T-helper 17 cell (primary cell): ENCODE results near the gene TAS2R3. TPM values are rescaled to one million over a fixed set of nuclear protein-coding genes. Genes with fewer than 3 reads are reported as not detected.
A peak's percentile ranks its signal among the peaks of the same experiment; 100 is the strongest.

Experiments
- ATAC-seq: fragments of 150-1000 bp; cut with Tn5 transposase; 2 replicates; pipeline ENCODE4 v1.10.0; 2021; ENCODE audit warnings: mild to moderate bottlenecking, moderate library complexity
- DNase-seq, 3 donors: peaks; one replicate each; pipeline versions ENCODE4 v3.0.0 to v3.0.0-alpha.2; 2020 to 2021
- H3K9me3 ChIP-seq: one replicate; pipeline ENCODE4 v1.7.0; 2013; ENCODE audit warnings: low read length, mild to moderate bottlenecking; ENCODE audit not compliant: control insufficient read depth, poor library complexity, severe bottlenecking
- H3K27ac Mint-ChIP-seq: one replicate; pipeline ENCODE4 v1.8.0; 2022; ENCODE audit warnings: mild to moderate bottlenecking, moderate library complexity, mixed read lengths
- H3K27me3 Mint-ChIP-seq: one replicate; pipeline ENCODE4 v1.8.0; 2022; ENCODE audit warnings: mixed read lengths
- H3K36me3 Mint-ChIP-seq: one replicate; pipeline ENCODE4 v1.8.0; 2022; ENCODE audit warnings: low read depth, mixed read lengths
- H3K4me1 Mint-ChIP-seq: one replicate; pipeline ENCODE4 v1.8.0; 2022; ENCODE audit warnings: mild to moderate bottlenecking, mixed read lengths
- H3K4me3 Mint-ChIP-seq: one replicate; pipeline ENCODE4 v1.8.0; 2022; ENCODE audit warnings: mild to moderate bottlenecking, moderate library complexity, mixed read lengths
- total RNA-seq, 4 donors: library from RNA in 2 of 4; stranded (reverse) in 2 of 4; gene quantifications; one replicate each; pipeline ENCODE4 v1.2.3 and lab custom pipeline; 2022 to 2026

The TAS2R3 gene
- total RNA-seq (under 1 TPM; 0.42 to 0.87 TPM), total RNA-seq (lab: John Stamatoyannopoulos, UW) (0 to 1.0 reads per million in 2 donors)

GRCh38 chr7:141763797-141764196 lies at the start of gene TAS2R3:
TAS2R3 (plus strand) TSS chr7:141764097; CDS start chr7:141764159, 62 bp downstream.
- peaks cover 19% of the 10 kb centered on the region for H3K36me3 Mint-ChIP-seq
- H3K4me3 Mint-ChIP-seq, result no peak within 1 kb of the TSS
- H3K4me1 Mint-ChIP-seq, result peaks cover 10% of the 10 kb centered on the region

GRCh38 chr7:141714571-141714970 lies 49.3 kb upstream of the TAS2R3 start:
- no peak overlapping the region for H3K4me3 Mint-ChIP-seq
- DNase-seq (no peak), ATAC-seq (no peak)
- no peaks in the 10 kb centered on the region for H3K27me3 Mint-ChIP-seq
- no peak overlapping the region for H3K27ac Mint-ChIP-seq
- H3K36me3 Mint-ChIP-seq, result peaks cover 16% of the 10 kb centered on the region
- H3K9me3 ChIP-seq, result no peaks in the 10 kb centered on the region
- peaks cover 10% of the 10 kb centered on the region for H3K4me1 Mint-ChIP-seq

More at GRCh38 chr7:141763797-141764196, at the start of gene TAS2R3:
- no peak for DNase-seq
- no peak for ATAC-seq
- no peaks in the 10 kb centered on the region for H3K9me3 ChIP-seq
- H3K27ac Mint-ChIP-seq, result no peak within 1 kb of the TSS
- no peaks in the 10 kb centered on the region for H3K27me3 Mint-ChIP-seq

GRCh38 chr7:141715018-141715417 lies 48.9 kb upstream of the TAS2R3 start:
- no peak overlapping the region for H3K4me3 Mint-ChIP-seq
- no peak for ATAC-seq
- DNase-seq, result no peak
- H3K27me3 Mint-ChIP-seq, result no peaks in the 10 kb centered on the region
- H3K9me3 ChIP-seq, result no peaks in the 10 kb centered on the region
- H3K36me3 Mint-ChIP-seq, result peaks cover 15% of the 10 kb centered on the region
- H3K4me1 Mint-ChIP-seq, result peaks cover 9% of the 10 kb centered on the region
- no peak overlapping the region for H3K27ac Mint-ChIP-seq

GRCh38 chr7:141715794-141716689 lies 47.9 kb upstream of the TAS2R3 start:
- DNase-seq (no peak), ATAC-seq (no peak)
- no peak overlapping the region for H3K27ac Mint-ChIP-seq

GRCh38 chr7:141717450-141717849 lies 46.4 kb upstream of the TAS2R3 start:
- no peaks in the 10 kb centered on the region for H3K9me3 ChIP-seq
- Mint-ChIP-seq H3K36me3 (peaks cover 4% of the 10 kb centered on the region), H3K4me3 (no peak overlapping the region), H3K4me1 (peaks cover 2% of the 10 kb centered on the region), H3K27me3 (no peaks in the 10 kb centered on the region), H3K27ac (no peak overlapping the region)
- ATAC-seq (no peak), DNase-seq (no peak)

More at GRCh38 chr7:141715794-141716689, 47.9 kb upstream of the TAS2R3 start:
- no peaks in the 10 kb centered on the region for H3K9me3 ChIP-seq
- Mint-ChIP-seq H3K36me3 (peaks cover 6% of the 10 kb centered on the region), H3K4me3 (no peak overlapping the region), H3K27me3 (no peaks in the 10 kb centered on the region), H3K4me1 (peaks cover 4% of the 10 kb centered on the region)

GRCh38 chr7:141722529-141722928 lies 41.4 kb upstream of the TAS2R3 start:
- DNase-seq (no peak), ATAC-seq (no peak)
- Mint-ChIP-seq H3K4me1 (no peaks in the 10 kb centered on the region), H3K27ac (no peak overlapping the region), H3K36me3 (peaks cover 4% of the 10 kb centered on the region), H3K4me3 (no peak overlapping the region), H3K27me3 (no peaks in the 10 kb centered on the region)
- H3K9me3 ChIP-seq, result no peaks in the 10 kb centered on the region

GRCh38 chr7:141729020-141729419 lies 34.9 kb upstream of the TAS2R3 start:
- no peak for ATAC-seq
- H3K4me1 Mint-ChIP-seq, result peaks cover 3% of the 10 kb centered on the region
- H3K4me3 Mint-ChIP-seq, result no peak overlapping the region

GRCh38 chr7:141731476-141732149 lies 32.3 kb upstream of the TAS2R3 start:
- no peak for ATAC-seq
- H3K27ac Mint-ChIP-seq, result no peak overlapping the region

More at GRCh38 chr7:141729020-141729419, 34.9 kb upstream of the TAS2R3 start:
- Mint-ChIP-seq H3K27me3 (no peaks in the 10 kb centered on the region), H3K36me3 (no peaks in the 10 kb centered on the region), H3K27ac (no peak overlapping the region)
- H3K9me3 ChIP-seq, result no peaks in the 10 kb centered on the region
- no peak for DNase-seq

GRCh38 chr7:141737118-141737835 lies 26.6 kb upstream of the TAS2R3 start:
- no peak for DNase-seq
- peak; percentile 8 for ATAC-seq
- Mint-ChIP-seq H3K4me1 (peaks cover 27% of the 10 kb centered on the region), H3K4me3 (peak overlapping the region; percentile 99), H3K36me3 (peaks cover 7% of the 10 kb centered on the region), H3K27me3 (no peaks in the 10 kb centered on the region), H3K27ac (peak overlapping the region; percentile 100)
- no peaks in the 10 kb centered on the region for H3K9me3 ChIP-seq

More at GRCh38 chr7:141731476-141732149, 32.3 kb upstream of the TAS2R3 start:
- no peaks in the 10 kb centered on the region for H3K9me3 ChIP-seq
- DNase-seq, result no peak
- H3K4me1 Mint-ChIP-seq, result peaks cover 5% of the 10 kb centered on the region
- no peaks in the 10 kb centered on the region for H3K27me3 Mint-ChIP-seq
- H3K4me3 Mint-ChIP-seq, result no peak overlapping the region
- H3K36me3 Mint-ChIP-seq, result no peaks in the 10 kb centered on the region

GRCh38 chr7:141737836-141738591 lies 25.9 kb upstream of the TAS2R3 start, which contains the start of gene SSBP1:
SSBP1 (plus strand) TSS chr7:141738358; CDS start chr7:141739167, 809 bp downstream.
- DNase-seq (peak; percentile 76 to 83 (median 82)), ATAC-seq (peak; percentile 89)
- H3K9me3 ChIP-seq, result no peaks in the 10 kb centered on the region
- Mint-ChIP-seq H3K27ac (peak within 1 kb of the TSS; percentile 100), H3K4me1 (peaks cover 30% of the 10 kb centered on the region), H3K27me3 (no peaks in the 10 kb centered on the region), H3K36me3 (peaks cover 8% of the 10 kb centered on the region), H3K4me3 (peak within 1 kb of the TSS; percentile 99)

GRCh38 chr7:141738592-141739013 lies 25.3 kb upstream of the TAS2R3 start:
- Mint-ChIP-seq H3K4me1 (peaks cover 30% of the 10 kb centered on the region), H3K27ac (peak overlapping the region; percentile 100), H3K27me3 (no peaks in the 10 kb centered on the region), H3K4me3 (peak overlapping the region; percentile 99), H3K36me3 (peaks cover 11% of the 10 kb centered on the region)
- H3K9me3 ChIP-seq, result no peaks in the 10 kb centered on the region
- DNase-seq (no peak), ATAC-seq (no peak)

- Mint-ChIP-seq H3K27ac (peak overlapping the region; percentile 100), H3K4me3 (peak overlapping the region; percentile 99), H3K27me3 (no peaks in the 10 kb centered on the region), H3K4me1 (peaks cover 32% of the 10 kb centered on the region), H3K36me3 (peaks cover 13% of the 10 kb centered on the region)
- DNase-seq, result no peak
- no peaks in the 10 kb centered on the region for H3K9me3 ChIP-seq
- no peak for ATAC-seq
Observed at GRCh38 chr7:141739250-141739649, 24.6 kb upstream of the TAS2R3 start.
